Keratinocyte (primary cell): ENCODE data around the gene FRMD7. TPM values are rescaled to one million over a fixed set of nuclear protein-coding genes. Genes with fewer than 3 reads are reported as not detected.

ENCODE experiments used
- DNase-seq: peaks from one replicate; pipeline ENCODE4 v3.0.0-alpha.2; 2011; ENCODE audit warnings: low read depth, missing footprints, low spot score
- FAIRE-seq: peaks from 2 replicates; lab custom pipeline; 2011; peaks lifted over from hg19 to GRCh38; lab: Jason Lieb, UNC
- H2AFZ ChIP-seq: 2 replicates; pipeline ENCODE4 v1.6.0; 2012; ENCODE audit warnings: low read length, control low read depth, inconsistent platforms; ENCODE audit not compliant: control insufficient read depth
- H3K27ac ChIP-seq: 2 replicates; pipeline ENCODE4 v1.5.1; 2011; ENCODE audit warnings: low read length; ENCODE audit not compliant: control insufficient read depth, insufficient read depth
- H3K27me3 ChIP-seq: 3 replicates; pipeline ENCODE4 v1.6.0; 2011; ENCODE audit warnings: low read length; ENCODE audit not compliant: control insufficient read depth, insufficient read depth; ENCODE audit errors: extremely low read depth
- H3K36me3 ChIP-seq, 2 experiments: 2 replicates in 1 of 2; 3 replicates in 1 of 2; pipeline ENCODE4 v1.5.1; 2011; ENCODE audit warnings: low read length in 2 of 2, mild to moderate bottlenecking in 1 of 2; ENCODE audit not compliant: control insufficient read depth in 2 of 2, insufficient read depth in 2 of 2; ENCODE audit errors: extremely low read depth in 1 of 2
- H3K4me1 ChIP-seq: 3 replicates; pipeline ENCODE4 v1.5.1; 2011; ENCODE audit warnings: low read length; ENCODE audit not compliant: control insufficient read depth, insufficient read depth; ENCODE audit errors: extremely low read depth
- H3K4me2 ChIP-seq: 3 replicates; pipeline ENCODE4 v1.6.0; 2011; ENCODE audit warnings: low read depth, low read length; ENCODE audit not compliant: control insufficient read depth, insufficient read depth; ENCODE audit errors: extremely low read depth
- H3K4me3 ChIP-seq, 3 experiments: fragments of 200-600 bp in 1 of 3; sonication (generic) in 1 of 3; 2 replicates in 2 of 3; 3 replicates in 1 of 3; pipeline ENCODE4 v1.5.1; 2011 to 2016; ENCODE audit warnings: low read length in 3 of 3, mild to moderate bottlenecking in 3 of 3, control low read depth in 2 of 3, inconsistent platforms in 1 of 3, low read depth in 1 of 3, mixed read lengths in 1 of 3, mixed run types in 1 of 3, moderate library complexity in 1 of 3; ENCODE audit not compliant: control insufficient read depth in 2 of 3, insufficient read depth in 2 of 3; ENCODE audit errors: extremely low read depth in 1 of 3
- H3K79me2 ChIP-seq: 2 replicates; pipeline ENCODE4 v1.6.0; 2012; ENCODE audit warnings: low read length; ENCODE audit not compliant: control insufficient read depth, insufficient read depth
- H3K9ac ChIP-seq: 3 replicates; pipeline ENCODE4 v1.6.0; 2011; ENCODE audit warnings: low read length; ENCODE audit not compliant: control insufficient read depth, insufficient read depth; ENCODE audit errors: extremely low read depth
- H3K9me1 ChIP-seq: 3 replicates; pipeline ENCODE4 v1.6.0; 2011; ENCODE audit warnings: low read length; ENCODE audit not compliant: control insufficient read depth, insufficient read depth; ENCODE audit errors: extremely low read depth
- H3K9me3 ChIP-seq: 2 replicates; pipeline ENCODE4 v1.5.1; 2012; ENCODE audit warnings: low read depth, low read length; ENCODE audit not compliant: control insufficient read depth
- H4K20me1 ChIP-seq: 3 replicates; pipeline ENCODE4 v1.6.0; 2011; ENCODE audit warnings: low read length; ENCODE audit not compliant: control insufficient read depth, insufficient read depth; ENCODE audit errors: extremely low read depth
- EZH2 ChIP-seq: IDR thresholded peaks from one replicate; pipeline ENCODE4 v1.6.1; 2012; ENCODE audit warnings: inconsistent platforms, mild to moderate bottlenecking, low read length, moderate library complexity
- dilution Hi-C: fragments of 300-500 bp; cut with MboI; formaldehyde crosslinking; loops from one replicate; pipeline ENCODE4 v1.7.0; 2020; ENCODE audit warnings: low sequenced_read_pairs; ENCODE audit not compliant: extremely low pct_ligation_motif_present
- polyA minus RNA-seq, 3 experiments: library from RNA; depleted of rRNA, polyadenylated mRNA; stranded (reverse); fragments of >200 nt; gene quantifications; 1 replicate in 1 of 3; 2 replicates in 1 of 3; 3 replicates in 1 of 3; pipeline ENCODE4 v1.2.3, GENCODE V29; 2011
- polyA plus RNA-seq, 5 experiments: library from polyadenylated mRNA; depleted of rRNA in 3 of 5; stranded (reverse) in 3 of 5; stranded (forward) in 1 of 5; unstranded in 1 of 5; fragments of >200 nt; gene quantifications; 1 replicate in 1 of 5; 2 replicates in 3 of 5; 3 replicates in 1 of 5; pipeline versions ENCODE4 v1.2.1 to v1.2.3, GENCODE V29; 2011 to 2012; ENCODE audit warnings: missing spikeins in 2 of 5, low read depth in 1 of 5, low replicate concordance in 1 of 5
- TF ChIP-seq, protein P1 (sequence below), 3 experiments: IDR thresholded peaks in 1 of 3; conservative IDR thresholded peaks in 1 of 3; optimal IDR thresholded peaks in 1 of 3; 2 replicates in 2 of 3; 3 replicates in 1 of 3; pipeline versions ENCODE3 to v1.5.1; 2011; ENCODE audit warnings: low read length in 3 of 3, mild to moderate bottlenecking in 3 of 3, moderate library complexity in 2 of 3, control low read depth in 1 of 3, inconsistent platforms in 1 of 3; ENCODE audit not compliant: insufficient read depth in 2 of 3; ENCODE audit errors: extremely low read depth in 1 of 3

FRMD7 gene
- polyA plus RNA-seq = 0.01 to 0.03 TPM in 2 of 3 replicates, not detected in the other
- polyA plus RNA-seq (2011; ENCODE audit: low read depth) = not detected
- polyA plus RNA-seq (2011; cell fraction: cytosol; rRNA removed) = not detected in 2 replicates
- polyA plus RNA-seq (2011; cell fraction: nucleus; rRNA removed) = not detected in 2 replicates
- not detected in 2 replicates for polyA plus RNA-seq (2012; ENCODE audit: low replicate concordance)
- not detected in 3 replicates for polyA minus RNA-seq
- not detected for polyA minus RNA-seq (2011; cell fraction: cytosol; rRNA and poly(A)+ RNA removed)
- not detected in 2 replicates for polyA minus RNA-seq (2011; cell fraction: nucleus; rRNA and poly(A)+ RNA removed)

DNA sequence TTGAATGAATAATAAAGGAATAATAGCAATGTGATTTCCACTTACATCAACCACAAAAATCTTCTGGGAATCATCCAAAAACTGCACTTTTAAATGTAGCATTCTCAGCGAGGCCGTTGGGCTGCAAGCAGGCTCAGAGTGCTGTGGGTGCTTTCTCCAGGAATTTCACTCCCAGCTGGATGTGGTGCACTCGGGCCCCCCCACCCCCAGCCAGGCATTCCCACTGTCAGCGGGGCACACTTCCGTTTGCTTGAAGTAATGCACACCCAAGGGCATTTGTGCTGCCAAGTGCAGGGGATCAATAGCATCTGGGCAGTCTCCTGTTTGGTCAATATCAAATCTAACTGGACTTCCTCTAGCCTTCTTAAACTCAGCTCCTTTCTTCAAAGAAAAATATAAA is at the start of gene FRMD7:
TSS of gene FRMD7 (minus strand) at position 278 of the 400 bp plus-strand sequence. CDS start at position 102, 176 bp downstream.
- FAIRE-seq (no peak), DNase-seq (no peak)
- no peak within 1 kb of the TSS for H3K4me3 ChIP-seq
- H3K9ac ChIP-seq = no peak within 1 kb of the TSS
- no peak for TF ChIP-seq EZH2
- TF ChIP-seq, protein P1, sequence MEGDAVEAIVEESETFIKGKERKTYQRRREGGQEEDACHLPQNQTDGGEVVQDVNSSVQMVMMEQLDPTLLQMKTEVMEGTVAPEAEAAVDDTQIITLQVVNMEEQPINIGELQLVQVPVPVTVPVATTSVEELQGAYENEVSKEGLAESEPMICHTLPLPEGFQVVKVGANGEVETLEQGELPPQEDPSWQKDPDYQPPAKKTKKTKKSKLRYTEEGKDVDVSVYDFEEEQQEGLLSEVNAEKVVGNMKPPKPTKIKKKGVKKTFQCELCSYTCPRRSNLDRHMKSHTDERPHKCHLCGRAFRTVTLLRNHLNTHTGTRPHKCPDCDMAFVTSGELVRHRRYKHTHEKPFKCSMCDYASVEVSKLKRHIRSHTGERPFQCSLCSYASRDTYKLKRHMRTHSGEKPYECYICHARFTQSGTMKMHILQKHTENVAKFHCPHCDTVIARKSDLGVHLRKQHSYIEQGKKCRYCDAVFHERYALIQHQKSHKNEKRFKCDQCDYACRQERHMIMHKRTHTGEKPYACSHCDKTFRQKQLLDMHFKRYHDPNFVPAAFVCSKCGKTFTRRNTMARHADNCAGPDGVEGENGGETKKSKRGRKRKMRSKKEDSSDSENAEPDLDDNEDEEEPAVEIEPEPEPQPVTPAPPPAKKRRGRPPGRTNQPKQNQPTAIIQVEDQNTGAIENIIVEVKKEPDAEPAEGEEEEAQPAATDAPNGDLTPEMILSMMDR (optimal IDR thresholded peaks at IDR 0.05 in 1 of 3, IDR thresholded peaks at IDR 0.05 in 1 of 3, conservative IDR thresholded peaks at IDR 0.05 in 1 of 3; ENCODE audit: extremely low read depth in 1 of 3, insufficient read depth in 2 of 3, low read length in 3 of 3) = no peak
- no peaks in the 10 kb centered on the region for H3K9me3 ChIP-seq
- peaks cover 3% of the 10 kb centered on the region for H3K27me3 ChIP-seq
- H3K4me1 ChIP-seq = no peaks in the 10 kb centered on the region
- H3K36me3 ChIP-seq = no peaks in the 10 kb centered on the region
- H3K79me2 ChIP-seq = no peaks in the 10 kb centered on the region
- H2AFZ ChIP-seq = no peak within 1 kb of the TSS
- H3K27ac ChIP-seq = no peak within 1 kb of the TSS
- no peak within 1 kb of the TSS for H3K4me2 ChIP-seq
- dilution Hi-C loops = no loop called here
- no peaks in the 10 kb centered on the region for H4K20me1 ChIP-seq
- H3K9me1 ChIP-seq = no peaks in the 10 kb centered on the region

DNA sequence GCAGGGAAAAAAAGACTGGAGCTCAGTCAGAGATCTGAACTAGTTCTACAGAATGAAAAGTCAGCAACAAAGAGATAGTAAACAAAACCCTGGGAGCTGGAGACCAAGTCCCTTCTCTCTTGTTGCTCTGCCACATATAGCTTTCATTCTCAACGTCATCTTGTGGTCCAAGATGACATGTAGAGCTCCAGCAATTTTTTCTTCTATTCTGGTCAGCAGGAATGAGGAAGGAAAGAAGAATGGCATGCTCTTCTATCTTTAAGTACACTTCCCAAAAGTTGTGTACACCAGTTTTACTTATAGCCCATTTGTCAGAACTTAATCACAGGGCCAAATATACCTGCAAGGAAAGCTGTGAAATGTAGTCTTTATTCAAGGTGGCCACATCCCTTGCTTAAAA is 45.8 kb upstream of the FRMD7 start:
- no peak for FAIRE-seq
- DNase-seq = no peak
- Histone ChIP-seq H3K4me1 (no peaks in the 10 kb centered on the region), H3K9ac (no peak overlapping the region), H3K4me2 (no peak overlapping the region), H3K9me3 (no peaks in the 10 kb centered on the region), H2AFZ (no peak overlapping the region), H3K79me2 (no peaks in the 10 kb centered on the region), H3K9me1 (no peaks in the 10 kb centered on the region), H3K4me3 (no peak overlapping the region), H3K36me3 (no peaks in the 10 kb centered on the region), H3K27ac (no peak overlapping the region), H3K27me3 (no peaks in the 10 kb centered on the region), H4K20me1 (no peaks in the 10 kb centered on the region)
- dilution Hi-C loops = no loop called here
- TF ChIP-seq EZH2 = no peak
- TF ChIP-seq, protein P1 (optimal IDR thresholded peaks at IDR 0.05 in 1 of 3, IDR thresholded peaks at IDR 0.05 in 1 of 3, conservative IDR thresholded peaks at IDR 0.05 in 1 of 3; ENCODE audit: extremely low read depth in 1 of 3, insufficient read depth in 2 of 3, low read length in 3 of 3) = no peak
